Natural killer cell treated with Interleukin-12 subunit alpha and Interleukin-12 subunit beta and Interleukin-15 and Interleukin-18, amount 100 ng/mL, for 72 hours (primary cell): ENCODE results near the gene DRAP1. TPM values are rescaled to one million over a fixed set of nuclear protein-coding genes. Genes with fewer than 3 reads are reported as not detected.
A peak's percentile ranks its signal among the peaks of the same experiment; 100 is the strongest.
"Not testable (repeated sequence)": the region's sequence is repeated elsewhere in the genome, so short reads cannot be mapped to it uniquely, and the experiment has no call there.

Experiments
- ATAC-seq, 2 donors: fragments of 150-1000 bp; cut with Tn5 transposase in 1 of 2; sonication (Bioruptor Pico), chemical (Tn5 transposase) in 1 of 2; 2 replicates each; pipeline ENCODE4 v1.10.0; 2021
- DNase-seq: peaks from one replicate; pipeline ENCODE4 v3.0.0; 2022; ENCODE audit warnings: low spot score
- H3K27ac Mint-ChIP-seq, 2 donors: 1 replicate in 1 of 2; 2 replicates in 1 of 2; pipeline ENCODE4 v1.8.0; 2022; ENCODE audit warnings: mixed read lengths in 2 of 2, mild to moderate bottlenecking in 1 of 2, moderate library complexity in 1 of 2
- H3K27me3 Mint-ChIP-seq, 2 donors: 1 replicate in 1 of 2; 2 replicates in 1 of 2; pipeline ENCODE4 v1.8.0; 2022; ENCODE audit warnings: mixed read lengths in 2 of 2
- H3K36me3 Mint-ChIP-seq: one replicate; pipeline ENCODE4 v1.8.0; 2022; ENCODE audit warnings: mixed read lengths
- H3K4me1 Mint-ChIP-seq, 2 donors: 1 replicate in 1 of 2; 2 replicates in 1 of 2; pipeline ENCODE4 v1.8.0; 2022; ENCODE audit warnings: low read depth in 2 of 2, mixed read lengths in 2 of 2, mild to moderate bottlenecking in 1 of 2
- H3K4me3 Mint-ChIP-seq: one replicate; pipeline ENCODE4 v1.8.0; 2022; ENCODE audit warnings: mixed read lengths
- H3K9me3 Mint-ChIP-seq: 2 replicates; pipeline ENCODE4 v1.8.0; 2022; ENCODE audit warnings: mixed read lengths
- total RNA-seq, 2 donors: library from RNA; stranded (reverse); gene quantifications; one replicate each; pipeline ENCODE4 v1.2.3, GENCODE V29; 2022

Gene DRAP1
- total RNA-seq, 2 donors from 2014 or later: 88.5 to 95.6 TPM

DNA sequence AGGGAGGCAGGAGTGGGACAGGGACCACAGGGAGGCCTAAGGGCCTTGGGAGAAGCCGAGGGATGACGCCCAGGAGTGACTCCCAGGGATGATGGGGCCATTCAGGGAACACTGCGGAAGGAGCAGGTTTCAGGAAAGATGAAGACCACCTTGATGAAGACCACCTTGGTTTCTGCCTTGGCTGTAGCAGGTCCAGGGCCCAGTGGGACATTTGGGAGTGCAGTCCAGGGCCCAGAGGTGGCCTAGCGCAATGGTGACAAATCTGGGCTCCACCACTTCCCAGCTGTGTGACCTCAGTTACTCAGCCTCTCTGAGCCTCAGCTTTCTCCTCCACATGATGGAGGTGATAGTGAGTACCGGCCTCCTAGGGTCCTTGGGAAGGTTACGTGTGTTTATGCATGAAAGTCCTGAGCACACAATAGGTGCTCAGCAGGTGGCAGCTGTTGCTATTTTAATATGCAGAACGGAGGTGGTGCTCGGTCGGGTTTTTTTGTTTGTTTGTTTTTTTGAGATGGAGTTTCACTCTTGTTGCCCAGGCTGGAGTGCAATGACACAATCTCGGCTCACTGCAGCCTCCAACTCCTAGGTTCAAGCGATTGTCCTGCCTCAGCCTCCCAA is 26.8 kb downstream of the DRAP1 start:
- DNase-seq (no peak), ATAC-seq (no peak)
- Mint-ChIP-seq H3K36me3 (no peaks in the 10 kb centered on the region), H3K27me3 (no peaks in the 10 kb centered on the region), H3K4me1 (peaks cover 6% of the 10 kb centered on the region in 2 donors), H3K9me3 (no peaks in the 10 kb centered on the region), H3K27ac (no peak overlapping the region), H3K4me3 (no peak overlapping the region)

DNA sequence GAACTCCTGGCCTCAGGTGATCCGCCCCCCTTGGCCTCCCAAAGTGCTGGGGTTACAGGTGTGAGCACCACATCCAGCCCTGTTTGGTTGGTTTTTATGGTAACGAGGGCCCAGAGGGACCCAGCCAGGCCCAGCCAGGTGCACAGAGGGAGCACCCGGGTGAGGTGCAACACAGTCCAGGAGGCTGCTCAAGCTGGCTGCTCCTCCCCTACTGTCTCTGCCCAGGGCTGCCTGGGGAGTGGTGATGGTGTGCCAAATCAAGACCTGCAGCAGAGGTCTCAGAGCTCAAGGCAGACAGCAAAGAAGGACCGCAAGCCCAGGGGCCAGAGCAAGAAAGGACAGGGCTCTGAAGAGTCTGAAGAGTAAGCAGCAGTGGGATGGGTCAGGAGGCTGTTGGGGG is 27.4 kb downstream of the DRAP1 start:
- no peaks in the 10 kb centered on the region for H3K27me3 Mint-ChIP-seq
- H3K4me1 Mint-ChIP-seq: peaks cover 0 to under 1% of the 10 kb centered on the region in 2 donors
- ATAC-seq (no peak), DNase-seq (peak; percentile 32)
- no peak overlapping the region for H3K4me3 Mint-ChIP-seq
- no peaks in the 10 kb centered on the region for H3K36me3 Mint-ChIP-seq
- H3K9me3 Mint-ChIP-seq: no peaks in the 10 kb centered on the region
- H3K27ac Mint-ChIP-seq: no peak overlapping the region

DNA sequence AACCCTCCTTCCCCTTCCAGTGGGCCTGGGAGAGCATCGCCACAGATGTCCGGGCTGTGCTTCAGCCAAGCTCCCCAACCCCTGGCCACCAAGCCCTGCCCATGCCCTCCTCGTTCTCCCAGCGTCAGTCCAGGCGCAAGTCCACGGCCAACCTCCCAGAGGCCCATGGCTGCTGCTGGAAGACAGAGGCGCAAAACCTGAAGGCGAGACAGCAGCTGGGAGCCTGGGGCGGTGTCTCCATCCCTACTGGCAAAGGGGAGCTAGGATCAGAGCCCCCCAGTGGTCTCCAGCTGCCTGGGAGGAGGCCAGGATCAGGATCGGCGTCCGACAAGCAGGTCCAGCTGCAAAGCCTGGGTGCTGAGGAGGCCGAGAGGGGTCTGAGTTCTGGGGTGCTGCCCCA is 27.9 kb downstream of the DRAP1 start:
- no peak for ATAC-seq

DNA sequence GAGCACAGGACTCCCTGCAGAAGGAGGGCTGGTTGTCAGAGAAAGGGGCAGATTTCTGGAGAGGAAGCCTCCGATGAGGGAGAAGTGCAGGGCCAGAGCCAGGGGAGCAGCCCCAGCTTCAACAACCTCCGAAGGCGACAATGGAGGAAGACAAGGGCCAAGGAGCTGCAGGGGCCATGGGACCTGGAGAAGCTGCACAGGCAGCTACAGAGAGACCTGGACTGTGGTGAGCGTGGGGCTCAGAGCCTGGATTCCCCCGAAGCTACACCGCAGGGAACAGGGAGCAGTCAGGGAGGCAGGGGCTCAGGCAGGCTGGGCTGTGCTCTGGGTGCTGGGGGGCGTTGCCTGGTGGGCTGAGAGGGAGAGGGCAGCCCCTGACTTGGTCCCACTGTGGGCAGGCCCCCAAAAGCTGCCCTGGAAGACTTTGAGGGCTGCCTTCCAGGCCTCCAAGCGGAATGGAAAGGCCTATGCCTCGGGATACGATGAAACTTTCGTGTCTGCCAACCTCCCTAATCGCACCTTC is 28.4 kb downstream of the DRAP1 start:
- DNase-seq (no peak), ATAC-seq (no peak)
- no peak overlapping the region for H3K27ac Mint-ChIP-seq
- no peaks in the 10 kb centered on the region for H3K27me3 Mint-ChIP-seq
- no peaks in the 10 kb centered on the region for H3K4me1 Mint-ChIP-seq
- no peaks in the 10 kb centered on the region for H3K36me3 Mint-ChIP-seq
- H3K9me3 Mint-ChIP-seq: no peaks in the 10 kb centered on the region
- no peak overlapping the region for H3K4me3 Mint-ChIP-seq

More for the DNA sequence above, 27.9 kb downstream of the DRAP1 start:
- no peaks in the 10 kb centered on the region for H3K9me3 Mint-ChIP-seq
- peak; percentile 47 for DNase-seq
- no peak overlapping the region for H3K4me3 Mint-ChIP-seq
- H3K27me3 Mint-ChIP-seq: no peaks in the 10 kb centered on the region
- H3K4me1 Mint-ChIP-seq: no peaks in the 10 kb centered on the region
- H3K27ac Mint-ChIP-seq: no peak overlapping the region
- no peaks in the 10 kb centered on the region for H3K36me3 Mint-ChIP-seq

DNA sequence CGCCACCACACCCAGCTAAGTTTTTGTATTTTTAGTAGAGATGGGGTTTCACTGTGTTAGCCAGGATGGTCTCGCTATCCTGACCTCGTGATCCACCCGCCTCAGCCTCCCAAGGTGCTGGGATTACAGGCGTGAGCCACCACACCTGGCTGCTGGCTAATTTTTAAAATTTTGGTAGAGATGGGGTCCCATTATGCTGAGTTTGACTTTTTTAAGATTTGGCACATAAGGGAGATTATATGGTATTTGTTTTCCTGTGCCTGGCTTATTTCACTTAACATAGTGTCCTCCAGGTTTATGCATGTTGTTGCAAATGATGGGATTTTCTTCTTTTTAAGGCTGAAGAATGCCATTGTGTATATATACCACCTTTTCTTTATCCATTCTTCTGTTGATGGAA is 31.5 kb downstream of the DRAP1 start:
- not testable (repeated sequence) for DNase-seq, ATAC-seq, H3K27me3 Mint-ChIP-seq, H3K36me3 Mint-ChIP-seq, H3K27ac Mint-ChIP-seq, H3K9me3 Mint-ChIP-seq, H3K4me1 Mint-ChIP-seq, H3K4me3 Mint-ChIP-seq

DNA sequence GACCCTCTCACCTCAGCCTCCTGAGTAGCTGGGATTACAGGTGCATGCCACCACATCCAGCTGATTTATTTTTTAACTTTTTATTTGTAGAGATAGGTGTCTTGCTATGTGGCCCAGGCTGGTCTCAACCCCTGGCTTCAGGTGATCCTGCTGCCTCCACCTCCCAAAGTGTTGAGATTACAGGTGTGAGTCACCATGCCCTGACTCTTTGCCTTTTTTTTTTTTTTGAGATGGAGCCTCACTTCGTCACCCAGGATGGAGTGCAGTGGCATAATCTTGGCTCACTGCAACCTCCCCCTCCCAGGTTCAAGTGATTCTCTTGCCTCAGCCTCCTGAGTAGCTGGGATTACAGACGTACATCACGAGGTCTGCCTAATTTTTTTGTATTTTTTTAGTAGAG is 32.4 kb downstream of the DRAP1 start:
- H3K4me1 Mint-ChIP-seq, H3K27ac Mint-ChIP-seq, ATAC-seq, H3K4me3 Mint-ChIP-seq, DNase-seq, H3K9me3 Mint-ChIP-seq, H3K27me3 Mint-ChIP-seq, H3K36me3 Mint-ChIP-seq: not testable (repeated sequence)

DNA sequence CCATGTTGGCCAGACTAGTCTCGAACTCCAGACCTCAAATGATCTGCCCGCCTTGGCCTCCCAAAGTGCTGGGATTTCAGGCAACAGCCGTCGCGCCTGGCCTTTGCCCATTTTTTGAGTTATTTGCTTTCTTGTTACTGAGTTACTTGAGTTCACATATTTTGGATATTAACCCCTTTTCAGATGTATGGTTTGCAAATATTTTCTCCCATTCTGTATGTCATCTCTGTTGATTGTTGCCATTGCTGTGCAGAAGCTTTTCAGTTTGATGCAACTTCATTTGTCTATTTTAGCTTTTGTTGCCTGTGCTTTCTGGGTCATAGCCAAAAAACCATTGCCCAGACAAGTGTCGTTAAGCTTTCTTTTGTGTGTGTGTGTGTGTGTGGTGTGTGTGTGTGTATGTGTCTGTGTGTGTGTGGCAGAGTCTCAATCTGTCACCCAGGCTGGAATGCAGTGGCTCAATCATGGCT is 32.9 kb downstream of the DRAP1 start:
- ATAC-seq (no peak), DNase-seq (no peak)
- Mint-ChIP-seq H3K4me3 (no peak overlapping the region), H3K9me3 (no peaks in the 10 kb centered on the region), H3K36me3 (no peaks in the 10 kb centered on the region), H3K27me3 (no peaks in the 10 kb centered on the region), H3K4me1 (no peaks in the 10 kb centered on the region), H3K27ac (no peak overlapping the region)

DNA sequence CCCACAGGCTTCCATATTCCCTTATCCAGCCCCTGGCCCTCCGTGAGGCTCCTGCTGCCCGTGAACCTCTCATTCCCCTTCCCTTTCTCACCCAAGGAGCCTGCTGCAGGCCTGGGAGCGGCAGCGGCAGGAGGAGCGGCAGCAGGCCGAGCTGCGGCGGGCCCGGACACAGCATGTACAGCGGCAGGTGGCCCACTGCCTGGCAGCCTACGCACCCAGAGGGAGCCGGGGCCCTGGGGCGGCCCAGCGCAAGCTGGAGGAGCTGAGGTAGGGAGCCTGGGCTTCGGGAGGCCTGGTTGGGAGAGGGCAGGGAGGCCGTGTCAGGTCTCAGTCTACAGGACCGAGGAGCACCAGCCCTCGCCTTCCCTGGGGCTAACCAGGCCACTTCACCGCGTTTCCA is 34.2 kb downstream of the DRAP1 start:
- no peak for DNase-seq
- Mint-ChIP-seq H3K27me3 (no peaks in the 10 kb centered on the region), H3K27ac (no peak overlapping the region), H3K4me3 (no peak overlapping the region), H3K36me3 (no peaks in the 10 kb centered on the region), H3K9me3 (no peaks in the 10 kb centered on the region), H3K4me1 (peaks cover 0 to 2% of the 10 kb centered on the region in 2 donors)
- ATAC-seq: no peak

DNA sequence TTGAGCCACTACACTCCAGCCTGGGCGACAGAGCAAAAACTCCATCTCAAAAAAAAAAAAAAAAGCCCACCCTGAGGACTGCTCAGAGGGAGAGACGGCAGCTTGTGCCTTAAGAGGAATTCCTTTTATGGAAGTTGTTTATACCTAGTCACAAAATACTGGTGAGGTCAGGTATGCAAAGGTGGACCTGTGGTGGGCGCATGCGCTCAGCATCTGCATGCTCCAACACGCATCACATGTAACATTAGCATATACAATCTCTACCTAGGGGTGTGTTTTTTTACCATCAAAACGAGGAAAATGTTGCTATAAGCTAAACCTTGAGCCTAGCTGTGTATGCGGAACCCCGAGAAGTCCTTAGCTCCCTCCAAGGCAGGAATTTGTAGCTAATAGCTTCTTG is 35.5 kb downstream of the DRAP1 start:
- ATAC-seq (no peak), DNase-seq (no peak)
- Mint-ChIP-seq H3K9me3 (no peaks in the 10 kb centered on the region), H3K27me3 (no peaks in the 10 kb centered on the region), H3K4me3 (no peak overlapping the region), H3K27ac (no peak overlapping the region), H3K36me3 (no peaks in the 10 kb centered on the region), H3K4me1 (peaks cover 0 to 2% of the 10 kb centered on the region in 2 donors)

DNA sequence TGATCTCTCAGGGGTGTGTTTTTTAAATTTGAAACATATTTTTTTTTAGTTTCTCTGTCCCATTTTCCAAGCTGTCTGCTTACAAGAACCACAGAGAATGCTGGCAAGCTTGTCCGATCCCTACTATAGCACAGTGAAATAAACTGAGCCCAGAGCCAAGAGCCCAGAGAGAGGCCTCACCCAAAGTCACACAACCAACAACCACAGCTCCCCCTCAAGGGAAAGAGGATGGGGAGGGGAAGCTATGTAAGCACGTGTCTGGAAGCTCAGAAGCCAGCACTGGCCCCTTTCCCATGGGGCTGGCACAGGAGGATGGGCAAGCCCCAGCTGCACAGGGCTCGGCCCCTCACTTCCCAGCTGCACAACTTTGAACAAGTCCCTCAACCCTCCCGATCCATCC is 39.1 kb downstream of the DRAP1 start:
- Mint-ChIP-seq H3K4me1 (peaks cover 21 to 22% of the 10 kb centered on the region in 2 donors), H3K27me3 (no peaks in the 10 kb centered on the region), H3K36me3 (peaks cover 17% of the 10 kb centered on the region), H3K4me3 (no peak overlapping the region), H3K27ac (no peak overlapping the region), H3K9me3 (no peaks in the 10 kb centered on the region)
- DNase-seq (no peak), ATAC-seq (no peak)

DNA sequence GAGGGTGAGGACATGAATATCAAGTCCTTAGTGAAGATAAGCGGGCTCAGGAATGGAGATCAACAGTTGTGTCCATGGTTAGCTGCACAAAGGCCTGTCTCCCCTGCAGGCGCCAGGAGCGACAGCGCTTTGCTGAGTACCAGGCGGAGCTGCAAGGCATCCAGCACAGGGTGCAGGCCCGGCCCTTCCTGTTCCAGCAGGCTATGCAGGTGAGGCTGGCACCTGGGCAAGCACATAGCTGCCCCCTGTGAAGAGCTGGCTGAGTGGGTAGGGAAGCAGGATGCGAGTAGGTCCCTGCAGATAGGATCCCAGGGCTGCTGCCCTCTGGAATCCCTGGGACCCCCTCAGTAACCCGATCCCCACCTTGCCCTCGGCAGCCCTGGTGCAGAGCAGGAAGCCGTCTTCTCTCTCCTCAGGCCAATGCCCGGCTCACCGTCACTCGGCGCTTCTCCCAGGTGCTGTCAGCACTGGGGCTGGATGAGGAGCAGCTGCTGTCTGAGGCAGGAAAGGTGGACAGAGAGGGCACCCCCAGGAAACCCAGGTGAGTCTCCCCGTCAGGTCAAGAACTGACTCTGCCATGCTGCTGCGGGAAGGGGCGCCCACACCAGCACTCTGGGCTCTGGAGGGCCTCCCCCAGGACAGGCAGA is 39.7 kb downstream of the DRAP1 start:
- H3K4me3 Mint-ChIP-seq: no peak overlapping the region
- no peaks in the 10 kb centered on the region for H3K27me3 Mint-ChIP-seq
- H3K9me3 Mint-ChIP-seq: no peaks in the 10 kb centered on the region
- ATAC-seq (no peak), DNase-seq (peak; percentile 55)
- H3K4me1 Mint-ChIP-seq: peaks cover 26 to 27% of the 10 kb centered on the region in 2 donors
- no peak overlapping the region for H3K27ac Mint-ChIP-seq
- H3K36me3 Mint-ChIP-seq: peaks cover 17% of the 10 kb centered on the region

DNA sequence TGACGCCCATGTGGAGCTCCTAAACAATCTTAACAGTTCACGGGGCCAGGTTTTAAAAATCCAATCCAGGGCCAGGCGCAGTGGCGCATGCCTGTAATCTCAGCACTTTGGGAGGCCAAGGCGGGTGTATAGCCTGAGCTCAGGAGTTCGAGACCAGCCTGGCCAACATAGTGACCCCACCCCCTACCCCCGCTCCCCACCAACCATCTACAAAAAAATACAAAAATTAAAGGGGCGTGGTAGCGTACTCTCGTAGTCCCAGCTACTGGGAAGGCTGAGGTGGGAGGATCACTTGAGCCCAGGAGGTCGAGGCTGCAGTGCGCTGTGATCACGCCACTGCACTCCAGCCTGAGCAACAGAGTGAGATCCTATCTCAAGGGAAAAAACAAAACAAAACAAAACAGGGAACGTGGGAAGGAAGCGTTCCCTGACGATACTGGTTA is 41.6 kb downstream of the DRAP1 start:
- ATAC-seq: no peak
- Mint-ChIP-seq H3K9me3 (no peaks in the 10 kb centered on the region), H3K27ac (peak overlapping the region; percentile 84 to 96), H3K27me3 (no peaks in the 10 kb centered on the region), H3K4me3 (peak overlapping the region; percentile 89), H3K4me1 (peaks cover 27 to 34% of the 10 kb centered on the region in 2 donors), H3K36me3 (peaks cover 20% of the 10 kb centered on the region)
- no peak for DNase-seq

DNA sequence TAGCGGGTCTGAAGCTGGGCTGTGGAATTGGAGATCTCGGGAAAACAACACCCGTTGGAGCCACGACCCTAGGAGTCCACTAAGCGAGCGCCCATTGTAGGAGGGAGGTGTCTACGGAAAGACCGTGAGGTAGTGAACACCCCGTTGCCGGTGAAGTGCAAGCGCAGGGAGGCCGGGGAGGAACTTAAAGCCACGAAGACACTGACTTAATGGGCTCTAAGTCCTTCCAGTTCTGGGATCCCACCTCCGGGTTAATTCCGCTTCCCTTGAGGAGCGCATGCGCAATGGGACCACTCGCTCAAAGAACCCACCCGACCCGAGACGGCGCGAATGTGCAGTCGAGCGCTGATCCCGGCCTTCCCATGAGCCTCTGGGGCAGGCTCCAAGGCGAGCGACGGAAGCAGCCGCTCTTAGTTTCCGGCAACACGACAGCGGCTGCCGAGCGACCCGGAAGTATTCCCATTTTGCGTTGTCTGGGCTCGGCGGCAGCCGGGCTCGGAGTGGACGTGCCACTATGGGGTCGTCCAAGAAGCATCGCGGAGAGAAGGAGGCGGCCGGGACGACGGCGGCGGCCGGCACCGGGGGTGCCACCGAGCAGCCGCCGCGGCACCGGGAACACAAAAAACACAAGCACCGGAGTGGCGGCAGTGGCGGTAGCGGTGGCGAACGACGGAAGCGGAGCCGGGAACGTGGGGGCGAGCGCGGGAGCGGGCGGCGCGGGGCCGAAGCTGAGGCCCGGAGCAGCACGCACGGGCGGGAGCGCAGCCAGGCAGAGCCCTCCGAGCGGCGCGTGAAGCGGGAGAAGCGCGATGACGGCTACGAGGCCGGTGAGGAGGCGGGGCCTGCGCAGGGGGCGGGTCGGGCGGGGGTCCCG is 42.3 kb downstream of the DRAP1 start, which contains the start of gene SART1:
Gene SART1 (plus strand): TSS at position 468 of the 874 bp plus-strand sequence. CDS start 47 bp downstream, at position 515.
- DNase-seq: peak; percentile 98
- Mint-ChIP-seq H3K4me1 (peaks cover 27 to 35% of the 10 kb centered on the region in 2 donors), H3K4me3 (peak within 1 kb of the TSS; percentile 89), H3K27ac (peak within 1 kb of the TSS; percentile 84 to 96), H3K27me3 (no peaks in the 10 kb centered on the region), H3K9me3 (no peaks in the 10 kb centered on the region), H3K36me3 (peaks cover 23% of the 10 kb centered on the region)
- peak; percentile 97 to 98 for ATAC-seq
